ENCODE results near the gene LRWD1.
A peak's percentile ranks its signal among the peaks of the same experiment; 100 is the strongest.
"Not testable (repeated sequence)": the region's sequence is repeated elsewhere in the genome, so short reads cannot be mapped to it uniquely, and the experiment has no call there.

LRWD1 gene

GRCh38 chr7:102453319-102453718 is 11.5 kb upstream of the LRWD1 start:
- H3K4me1 Mint-ChIP-seq (ENCODE audit: low read depth) = no peaks in the 10 kb centered on the region
- H3K36me3 Mint-ChIP-seq = no peaks in the 10 kb centered on the region
- H3K27ac Mint-ChIP-seq = no peak overlapping the region
- H3K4me3 Mint-ChIP-seq = no peak overlapping the region
- no peaks in the 10 kb centered on the region for H3K27me3 Mint-ChIP-seq
- H3K9me3 Mint-ChIP-seq (ENCODE audit: low read depth) = no peaks in the 10 kb centered on the region

GRCh38 chr7:102454468-102454867 is 10.3 kb upstream of the LRWD1 start:
- Mint-ChIP-seq H3K4me1 (ENCODE audit: low read depth) (no peaks in the 10 kb centered on the region), H3K27me3 (no peaks in the 10 kb centered on the region), H3K9me3 (ENCODE audit: low read depth) (no peaks in the 10 kb centered on the region), H3K36me3 (no peaks in the 10 kb centered on the region), H3K4me3 (no peak overlapping the region), H3K27ac (no peak overlapping the region)

GRCh38 chr7:102454932-102455331 is 9.9 kb upstream of the LRWD1 start:
- not testable (repeated sequence) for H3K4me3 Mint-ChIP-seq; H3K27ac Mint-ChIP-seq; H3K27me3 Mint-ChIP-seq; H3K36me3 Mint-ChIP-seq; H3K9me3 Mint-ChIP-seq (ENCODE audit: low read depth); H3K4me1 Mint-ChIP-seq (ENCODE audit: low read depth)

GRCh38 chr7:102455596-102455995 is 9.2 kb upstream of the LRWD1 start:
- no peak overlapping the region for H3K4me3 Mint-ChIP-seq
- H3K4me1 Mint-ChIP-seq (ENCODE audit: low read depth) = peaks cover under 1% of the 10 kb centered on the region
- no peak overlapping the region for H3K27ac Mint-ChIP-seq
- H3K27me3 Mint-ChIP-seq = no peaks in the 10 kb centered on the region
- H3K9me3 Mint-ChIP-seq (ENCODE audit: low read depth) = no peaks in the 10 kb centered on the region
- H3K36me3 Mint-ChIP-seq = no peaks in the 10 kb centered on the region

GRCh38 chr7:102456327-102456726 is 8.5 kb upstream of the LRWD1 start:
- H3K27me3 Mint-ChIP-seq = no peaks in the 10 kb centered on the region
- H3K4me1 Mint-ChIP-seq (ENCODE audit: low read depth) = peaks cover 4% of the 10 kb centered on the region
- H3K27ac Mint-ChIP-seq = no peak overlapping the region
- no peak overlapping the region for H3K4me3 Mint-ChIP-seq
- H3K36me3 Mint-ChIP-seq = no peaks in the 10 kb centered on the region
- H3K9me3 Mint-ChIP-seq (ENCODE audit: low read depth) = no peaks in the 10 kb centered on the region

GRCh38 chr7:102457352-102457924 is 7.3 kb upstream of the LRWD1 start:
- no peak overlapping the region for H3K4me3 Mint-ChIP-seq
- no peaks in the 10 kb centered on the region for H3K36me3 Mint-ChIP-seq
- H3K27ac Mint-ChIP-seq = no peak overlapping the region
- no peaks in the 10 kb centered on the region for H3K27me3 Mint-ChIP-seq
- peaks cover 5% of the 10 kb centered on the region for H3K4me1 Mint-ChIP-seq (ENCODE audit: low read depth)
- H3K9me3 Mint-ChIP-seq (ENCODE audit: low read depth) = no peaks in the 10 kb centered on the region

GRCh38 chr7:102459221-102459844 is 5.5 kb upstream of the LRWD1 start:
- H3K4me1 Mint-ChIP-seq (ENCODE audit: low read depth) = peaks cover 17% of the 10 kb centered on the region
- no peaks in the 10 kb centered on the region for H3K9me3 Mint-ChIP-seq (ENCODE audit: low read depth)
- H3K27me3 Mint-ChIP-seq = no peaks in the 10 kb centered on the region
- H3K36me3 Mint-ChIP-seq = no peaks in the 10 kb centered on the region
- no peak overlapping the region for H3K4me3 Mint-ChIP-seq
- no peak overlapping the region for H3K27ac Mint-ChIP-seq

GRCh38 chr7:102460467-102460866 is 4.3 kb upstream of the LRWD1 start:
- Mint-ChIP-seq H3K27me3 (no peaks in the 10 kb centered on the region), H3K36me3 (no peaks in the 10 kb centered on the region), H3K9me3 (ENCODE audit: low read depth) (no peaks in the 10 kb centered on the region), H3K4me3 (no peak overlapping the region), H3K27ac (no peak overlapping the region), H3K4me1 (ENCODE audit: low read depth) (peaks cover 17% of the 10 kb centered on the region)

- Mint-ChIP-seq H3K27me3 (no peaks in the 10 kb centered on the region), H3K9me3 (ENCODE audit: low read depth) (no peaks in the 10 kb centered on the region), H3K27ac (peak overlapping the region; percentile 84), H3K4me1 (ENCODE audit: low read depth) (peaks cover 25% of the 10 kb centered on the region), H3K4me3 (peak overlapping the region; percentile 94), H3K36me3 (no peaks in the 10 kb centered on the region)
These were observed 775 bp upstream of the LRWD1 start for GRCh38 chr7:102463841-102464576.

- Mint-ChIP-seq H3K27me3 (no peaks in the 10 kb centered on the region), H3K36me3 (no peaks in the 10 kb centered on the region), H3K4me3 (peak overlapping the region; percentile 94), H3K9me3 (ENCODE audit: low read depth) (no peaks in the 10 kb centered on the region), H3K27ac (no peak overlapping the region), H3K4me1 (ENCODE audit: low read depth) (peaks cover 21% of the 10 kb centered on the region)
These were observed 1.3 kb downstream of the LRWD1 start for GRCh38 chr7:102466097-102466496.

- no peak overlapping the region for H3K27ac Mint-ChIP-seq
- H3K4me1 Mint-ChIP-seq (ENCODE audit: low read depth) = peaks cover 17% of the 10 kb centered on the region
- no peaks in the 10 kb centered on the region for H3K27me3 Mint-ChIP-seq
- no peaks in the 10 kb centered on the region for H3K9me3 Mint-ChIP-seq (ENCODE audit: low read depth)
- H3K36me3 Mint-ChIP-seq = no peaks in the 10 kb centered on the region
- no peak overlapping the region for H3K4me3 Mint-ChIP-seq
These were observed 3.0 kb downstream of the LRWD1 start for GRCh38 chr7:102467581-102468477.

GRCh38 chr7:102468478-102469350 is 3.9 kb downstream of the LRWD1 start:
- Mint-ChIP-seq H3K27ac (no peak overlapping the region), H3K36me3 (no peaks in the 10 kb centered on the region), H3K4me3 (no peak overlapping the region), H3K27me3 (no peaks in the 10 kb centered on the region), H3K4me1 (ENCODE audit: low read depth) (peaks cover 14% of the 10 kb centered on the region), H3K9me3 (ENCODE audit: low read depth) (no peaks in the 10 kb centered on the region)

- Mint-ChIP-seq H3K27me3 (no peaks in the 10 kb centered on the region), H3K4me1 (ENCODE audit: low read depth) (peaks cover 9% of the 10 kb centered on the region), H3K9me3 (ENCODE audit: low read depth) (no peaks in the 10 kb centered on the region), H3K36me3 (no peaks in the 10 kb centered on the region), H3K4me3 (no peak overlapping the region), H3K27ac (no peak overlapping the region)
These were observed 4.7 kb downstream of the LRWD1 start for GRCh38 chr7:102469351-102469971.
